NT2/D1 (cell line): ENCODE data around the gene SIRT2.

Source experiments
- DNase-seq: peaks from one replicate; pipeline ENCODE4 v3.0.0-alpha.2; 2011; ENCODE audit warnings: low read depth, low spot score
- H3K27me3 ChIP-seq: 2 replicates; pipeline ENCODE4 v1.6.0; 2011; ENCODE audit warnings: mild to moderate bottlenecking; ENCODE audit not compliant: insufficient read length, insufficient read depth
- H3K36me3 ChIP-seq: 2 replicates; pipeline ENCODE4 v1.6.1; 2011; ENCODE audit warnings: mild to moderate bottlenecking, low read length, mixed read lengths; ENCODE audit not compliant: insufficient read depth, insufficient read length
- H3K4me1 ChIP-seq: 2 replicates; pipeline ENCODE4 v1.5.1; 2011; ENCODE audit not compliant: insufficient read depth, insufficient read length
- H3K4me3 ChIP-seq: 2 replicates; pipeline ENCODE4 v1.5.1; 2011; ENCODE audit warnings: low read depth; ENCODE audit not compliant: insufficient read length
- H3K9ac ChIP-seq: 2 replicates; pipeline ENCODE4 v1.6.0; 2011; ENCODE audit warnings: low read depth; ENCODE audit not compliant: insufficient read length
- H3K9me3 ChIP-seq: 2 replicates; pipeline ENCODE4 v1.5.1; 2011; ENCODE audit warnings: mild to moderate bottlenecking, low read length; ENCODE audit not compliant: insufficient read depth
- SUZ12 ChIP-seq: IDR thresholded peaks from 2 replicates; pipeline ENCODE4 v1.6.1; 2011; ENCODE audit not compliant: insufficient read length, insufficient read depth; ENCODE audit errors: extremely low read depth
- YY1 ChIP-seq: IDR thresholded peaks from 2 replicates; pipeline ENCODE4 v1.6.1; 2011; ENCODE audit not compliant: insufficient read length, insufficient read depth
- ZNF274 ChIP-seq: IDR thresholded peaks from 2 replicates; pipeline ENCODE4 v1.6.1; 2011; ENCODE audit warnings: mild to moderate bottlenecking, low read depth, low read length

Gene SIRT2

GRCh38 chr19:38843175-38843758 is 56.2 kb downstream of the SIRT2 start:
- TF ChIP-seq SUZ12 (no peak), ZNF274 (no peak), YY1 (no peak)
- peaks cover 96% of the 10 kb centered on the region for H3K36me3 ChIP-seq
- no peak for DNase-seq
- no peak overlapping the region for H3K4me3 ChIP-seq
- peak overlapping the region; percentile 57 for H3K9ac ChIP-seq
- no peaks in the 10 kb centered on the region for H3K27me3 ChIP-seq
- H3K9me3 ChIP-seq = no peaks in the 10 kb centered on the region
- H3K4me1 ChIP-seq = peaks cover 11% of the 10 kb centered on the region

DNA sequence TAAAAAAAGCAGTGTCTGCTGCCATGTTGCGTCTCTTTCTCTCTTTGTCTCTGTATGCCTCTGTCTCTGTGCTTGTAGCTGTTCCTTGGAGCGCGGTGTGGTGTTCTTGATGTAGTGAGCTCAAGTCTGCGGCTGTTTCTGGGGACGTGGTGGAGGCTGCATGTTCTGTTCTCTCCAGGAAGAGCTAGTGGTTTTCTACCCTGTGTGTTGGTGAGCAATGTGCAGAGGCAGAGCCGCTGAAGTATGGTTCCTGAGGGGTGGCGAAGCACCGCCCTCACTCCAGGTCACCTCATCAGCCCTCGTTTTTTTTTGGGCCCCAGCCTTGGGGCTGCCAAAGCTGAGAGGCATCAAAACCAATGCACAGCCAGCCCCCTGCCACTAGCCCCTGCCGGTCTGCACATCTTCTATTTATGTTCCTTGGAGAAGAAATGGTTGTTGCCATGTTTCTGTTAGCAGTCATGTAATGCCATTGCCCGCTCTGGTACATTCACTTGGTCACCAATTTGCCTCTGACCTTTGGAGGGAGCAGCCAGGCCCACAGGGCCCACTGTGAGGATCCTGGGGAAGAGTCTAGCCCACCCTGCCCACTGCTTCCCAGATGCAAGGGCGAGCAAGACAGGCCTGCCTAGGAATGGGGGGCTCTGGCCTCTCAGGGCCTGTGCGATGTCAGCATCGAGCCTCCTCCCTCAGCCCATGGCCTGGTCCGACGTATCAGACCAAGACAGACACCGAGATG is 56.8 kb downstream of the SIRT2 start:
- Histone ChIP-seq H3K36me3 (peaks cover 98% of the 10 kb centered on the region), H3K9me3 (no peaks in the 10 kb centered on the region), H3K27me3 (no peaks in the 10 kb centered on the region), H3K4me1 (peaks cover 13% of the 10 kb centered on the region), H3K9ac (peak overlapping the region; percentile 57), H3K4me3 (no peak overlapping the region)
- no peak for TF ChIP-seq ZNF274
- TF ChIP-seq YY1 = no peak
- TF ChIP-seq SUZ12 = no peak
- DNase-seq = no peak

GRCh38 chr19:38841787-38842438 is 57.5 kb downstream of the SIRT2 start:
- Histone ChIP-seq H3K4me1 (peaks cover 11% of the 10 kb centered on the region), H3K9me3 (no peaks in the 10 kb centered on the region), H3K36me3 (peaks cover 98% of the 10 kb centered on the region), H3K9ac (no peak overlapping the region), H3K27me3 (no peaks in the 10 kb centered on the region), H3K4me3 (no peak overlapping the region)
- TF ChIP-seq YY1 = no peak
- TF ChIP-seq SUZ12 = no peak
- TF ChIP-seq ZNF274 = no peak
- no peak for DNase-seq

DNA sequence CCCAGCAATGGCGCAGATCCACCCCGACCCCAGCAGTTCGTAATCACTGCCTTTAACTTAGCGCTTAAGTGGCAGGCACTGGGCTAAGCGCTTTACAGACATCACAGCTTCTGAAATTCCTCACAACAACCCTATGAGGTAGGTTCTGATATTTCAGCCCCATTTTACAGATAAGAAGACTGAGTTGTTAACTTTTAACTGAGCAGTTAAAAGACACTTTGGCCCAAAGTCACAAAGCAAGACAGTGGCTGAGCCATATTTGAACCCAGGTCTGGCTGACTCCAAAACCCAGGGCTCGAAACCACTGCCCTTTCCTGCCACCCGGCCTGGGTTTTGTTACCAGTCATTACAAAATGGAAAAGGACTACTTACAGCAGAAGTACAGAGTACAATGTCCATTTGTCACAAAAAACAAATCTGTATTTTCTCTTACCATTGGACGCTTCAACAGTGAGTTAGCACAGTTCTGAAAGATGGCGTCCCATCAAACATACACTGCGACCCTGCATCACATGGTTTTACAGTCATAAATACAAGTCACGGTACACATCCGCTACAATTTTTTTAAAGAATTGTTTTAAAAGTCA is 58.1 kb downstream of the SIRT2 start:
- peaks cover 98% of the 10 kb centered on the region for H3K36me3 ChIP-seq
- H3K4me3 ChIP-seq = no peak overlapping the region
- H3K9ac ChIP-seq = no peak overlapping the region
- H3K4me1 ChIP-seq = peaks cover 11% of the 10 kb centered on the region
- TF ChIP-seq ZNF274 (no peak), YY1 (no peak), SUZ12 (no peak)
- no peak for DNase-seq
- H3K9me3 ChIP-seq = no peaks in the 10 kb centered on the region
- no peaks in the 10 kb centered on the region for H3K27me3 ChIP-seq

DNA sequence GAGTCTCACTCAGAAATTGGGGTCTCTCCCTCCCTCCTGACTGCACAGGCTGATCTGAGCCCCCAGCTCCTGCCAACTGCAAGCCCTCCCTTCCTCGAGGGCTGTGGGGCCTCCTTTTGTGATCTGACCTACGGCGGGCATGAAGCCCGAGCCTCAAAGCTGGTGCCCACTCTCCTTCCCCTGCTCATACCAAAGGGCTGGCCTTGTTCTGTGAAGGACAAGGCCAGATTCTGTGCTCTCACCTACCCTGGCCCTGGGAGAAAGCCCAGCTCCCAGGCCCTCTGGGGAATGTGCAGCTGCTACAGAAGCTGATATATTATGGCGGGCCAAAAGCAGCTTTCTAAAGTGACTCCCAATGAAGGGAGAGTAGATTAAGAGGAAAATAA is 58.8 kb downstream of the SIRT2 start:
- no peak for DNase-seq
- no peak overlapping the region for H3K4me3 ChIP-seq
- TF ChIP-seq SUZ12 (no peak), ZNF274 (no peak), YY1 (no peak)
- peaks cover 98% of the 10 kb centered on the region for H3K36me3 ChIP-seq
- no peak overlapping the region for H3K9ac ChIP-seq
- H3K9me3 ChIP-seq = no peaks in the 10 kb centered on the region
- peaks cover 11% of the 10 kb centered on the region for H3K4me1 ChIP-seq
- H3K27me3 ChIP-seq = no peaks in the 10 kb centered on the region

GRCh38 chr19:38839816-38840582 is 59.4 kb downstream of the SIRT2 start:
- DNase-seq = no peak
- Histone ChIP-seq H3K4me3 (no peak overlapping the region), H3K36me3 (peaks cover 96% of the 10 kb centered on the region), H3K9ac (no peak overlapping the region), H3K27me3 (no peaks in the 10 kb centered on the region), H3K4me1 (peaks cover 11% of the 10 kb centered on the region), H3K9me3 (no peaks in the 10 kb centered on the region)
- no peak for TF ChIP-seq YY1
- no peak for TF ChIP-seq SUZ12
- TF ChIP-seq ZNF274 = no peak
